GM18858 (cell line): ENCODE measurements around the gene CNTNAP5.

ENCODE experiments used
- ATAC-seq: cut with Tn5 transposase; IDR thresholded peaks from one replicate; pipeline ENCODE4 v1.9.1; 2021; ENCODE audit not compliant: unreplicated experiment

Gene CNTNAP5

DNA sequence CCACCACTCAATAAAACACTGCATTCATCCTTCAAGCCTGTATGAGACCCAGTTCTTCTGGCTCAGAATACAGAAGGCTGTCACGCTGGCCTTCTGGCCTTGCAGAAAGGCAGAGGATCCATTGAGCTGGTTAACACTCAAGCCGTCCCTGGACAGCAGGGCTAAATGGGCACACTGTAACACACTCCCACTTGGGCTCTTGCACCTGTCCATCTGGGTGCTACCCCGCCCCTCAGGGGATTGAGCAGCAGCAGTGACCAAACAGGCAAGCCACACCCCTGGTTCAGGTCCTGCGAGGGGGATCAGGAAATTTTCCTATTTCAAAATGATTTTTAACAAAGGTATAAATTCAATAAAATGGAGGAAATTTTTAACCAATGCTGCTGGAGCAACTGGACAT, 936.0 kb downstream of the CNTNAP5 start:
- no peak for ATAC-seq
